GM18507 (cell line): ENCODE results near the gene ACYP2.
A peak's percentile ranks its signal among the peaks of the same experiment; 100 is the strongest.

ENCODE experiments used
- DNase-seq: peaks from one replicate; pipeline ENCODE4 v3.0.0; 2011; ENCODE audit warnings: low read depth; ENCODE audit not compliant: insufficient read length; ENCODE audit errors: extremely low spot score
- FAIRE-seq: peaks from 2 replicates; lab custom pipeline; 2011; peaks lifted over from hg19 to GRCh38; lab: Jason Lieb, UNC

Gene ACYP2

DNA sequence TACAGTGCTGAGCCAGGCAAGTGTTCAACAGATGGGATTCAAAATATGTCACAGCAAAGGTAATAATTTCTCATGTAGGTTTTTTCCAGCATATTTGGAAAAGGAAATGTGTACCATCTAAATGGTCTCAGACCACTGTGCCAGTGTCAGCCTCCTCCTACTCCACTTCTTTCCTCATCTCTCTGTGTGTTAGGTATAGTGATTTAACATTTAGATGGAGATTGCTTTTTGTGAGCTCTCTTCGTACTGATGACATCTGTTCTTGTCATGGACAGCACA lies 221.5 kb downstream of the ACYP2 start:
- no peak for FAIRE-seq

DNA sequence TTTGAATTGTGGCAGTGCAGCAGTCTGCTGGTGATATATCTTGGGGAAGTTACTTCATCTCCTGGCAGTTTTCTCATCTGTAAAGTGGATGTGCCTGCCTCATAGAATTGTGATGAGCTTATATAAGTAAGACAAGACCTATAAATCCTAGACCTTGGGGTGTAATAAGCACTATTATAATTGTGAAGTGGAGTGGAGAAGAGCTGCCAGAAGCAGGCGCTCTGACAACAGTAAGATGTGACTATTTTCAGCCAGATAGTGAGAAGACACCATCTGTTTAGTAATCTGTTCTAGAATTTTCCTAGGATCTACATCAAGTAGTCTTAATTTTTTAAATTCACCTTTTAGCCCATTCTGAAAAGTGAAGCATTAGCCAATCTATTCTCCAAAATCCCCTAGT lies 226.2 kb downstream of the ACYP2 start:
- FAIRE-seq: no peak
- no peak for DNase-seq

More for the DNA sequence above, 221.5 kb downstream of the ACYP2 start:
- no peak for DNase-seq

DNA sequence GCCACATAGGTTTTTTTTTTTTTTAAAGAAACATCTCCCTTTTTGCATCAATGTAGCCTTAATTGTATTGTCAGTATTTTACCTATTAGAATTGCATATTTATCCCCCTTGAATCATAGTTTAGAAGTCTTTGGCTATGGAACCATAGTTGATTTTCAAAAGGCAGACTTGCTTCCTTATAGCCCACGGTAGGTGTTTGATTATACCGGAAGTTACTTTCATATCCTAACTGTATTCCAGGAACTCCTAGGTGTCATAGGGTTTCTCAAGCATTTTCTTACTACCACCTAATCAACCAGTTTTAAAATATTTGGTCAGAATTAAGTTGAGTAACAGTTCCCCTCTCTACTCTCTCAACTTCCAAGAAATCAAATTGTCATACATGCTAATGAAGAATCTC lies 227.2 kb downstream of the ACYP2 start:
- peak; percentile 24 for FAIRE-seq
- DNase-seq: no peak

DNA sequence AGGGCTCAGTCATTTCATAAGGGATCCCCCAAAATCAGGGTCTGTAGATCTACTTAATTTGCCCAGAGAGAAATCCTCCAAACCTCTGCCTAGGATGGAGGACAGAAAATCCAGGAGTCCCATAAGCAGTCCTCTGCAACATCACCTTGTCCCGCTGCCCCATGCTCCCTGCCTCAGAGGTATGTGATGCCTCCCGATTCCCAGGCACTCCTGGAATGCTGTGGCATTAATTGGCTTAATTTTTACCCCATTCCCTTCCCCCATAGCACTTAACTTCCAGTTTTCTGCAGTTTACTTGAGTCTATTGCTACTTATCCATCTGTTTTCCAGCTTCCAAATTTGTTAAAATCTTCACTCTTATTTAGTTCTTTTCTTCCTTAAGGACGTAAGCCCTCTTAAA lies 232.2 kb downstream of the ACYP2 start:
- DNase-seq (no peak), FAIRE-seq (no peak)

DNA sequence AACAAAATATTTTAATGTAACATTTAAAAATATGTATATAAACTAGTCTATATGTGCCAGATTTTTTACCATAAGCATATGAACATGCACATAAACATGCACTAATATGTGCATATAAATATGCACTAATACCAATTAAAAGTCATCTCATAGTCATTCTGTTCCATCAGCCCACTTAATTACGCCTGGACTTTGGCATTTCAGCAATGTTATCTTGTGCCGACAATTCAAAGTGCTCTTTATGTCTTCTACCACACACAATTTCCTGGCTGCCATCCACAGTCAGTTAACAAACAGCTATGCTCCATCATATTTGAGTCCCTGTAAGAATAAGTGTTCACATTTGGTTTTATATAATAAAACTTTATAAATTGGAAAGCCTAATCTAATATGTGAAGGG lies 233.2 kb downstream of the ACYP2 start:
- DNase-seq (no peak), FAIRE-seq (no peak)

DNA sequence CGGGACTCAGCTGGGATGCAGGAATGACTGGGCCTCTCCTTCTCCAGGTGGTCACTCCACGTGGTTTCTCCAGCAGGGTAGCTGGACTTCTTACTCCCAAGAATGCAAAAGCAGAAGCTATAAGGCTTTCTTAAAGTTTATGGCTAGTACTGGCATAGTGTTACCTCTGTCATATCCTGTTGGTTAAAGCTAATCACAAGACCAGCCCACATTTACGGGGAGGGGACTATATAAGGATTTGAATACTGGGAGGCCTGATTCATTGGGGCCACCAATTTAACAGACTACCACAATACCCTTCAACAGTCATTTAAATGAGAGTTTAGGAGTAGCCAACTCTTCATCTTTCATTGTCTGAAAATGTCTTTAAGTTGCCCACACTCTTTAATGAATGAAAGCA lies 235.0 kb downstream of the ACYP2 start:
- FAIRE-seq (no peak), DNase-seq (no peak)

DNA sequence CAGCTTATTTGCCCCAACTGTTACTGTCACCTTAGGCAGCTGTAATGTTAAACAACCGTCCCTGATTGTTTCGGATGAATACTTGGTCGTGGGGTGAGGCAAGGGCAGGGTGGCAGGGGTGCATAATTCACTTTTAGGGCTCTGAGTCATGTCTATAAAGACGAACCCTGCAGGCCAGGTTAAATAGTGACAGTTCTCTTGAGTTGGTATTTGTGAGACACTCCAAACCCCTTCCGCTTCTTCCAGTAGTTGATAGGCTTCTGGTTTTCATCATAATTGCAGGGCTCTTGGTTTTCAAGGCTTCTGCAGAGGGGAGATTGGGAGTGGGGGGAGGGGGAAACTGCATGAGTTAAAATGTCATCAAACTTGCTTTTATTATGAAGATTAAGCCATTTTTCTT lies 237.8 kb downstream of the ACYP2 start:
- FAIRE-seq: peak; percentile 5
- DNase-seq: no peak
